HEK293 (cell line): ENCODE results near the gene S100A3.
A peak's percentile ranks its signal among the peaks of the same experiment; 100 is the strongest.

ENCODE experiments used
- CTCF ChIA-PET: fragments of 350-600 bp; formaldehyde crosslinking; extraction: SDS; loops from one replicate; lab custom pipeline; 2021; ENCODE audit warnings: antibody characterized with exemption; lab: Yijun Ruan, JAX
- POLR2A ChIA-PET: fragments of 300-600 bp; formaldehyde crosslinking; extraction: SDS; loops from one replicate; lab custom pipeline; 2020; ENCODE audit warnings: antibody characterized with exemption, inconsistent platforms; lab: Yijun Ruan, JAX
- H3K27ac ChIP-seq: fragments of 200-500 bp; sonication (Bioruptor generic); 2 replicates; pipeline ENCODE4 v1.5.1; 2014; ENCODE audit warnings: low read depth, low read length, control low read depth, inconsistent platforms; ENCODE audit errors: extremely low read depth
- H3K36me3 ChIP-seq, 2 experiments: fragments of 200-500 bp in 1 of 2; sonication (Bioruptor generic) in 1 of 2; 1 replicate in 1 of 2; 2 replicates in 1 of 2; pipeline ENCODE4 v1.5.1; 2014 to 2017; ENCODE audit warnings: inconsistent platforms in 2 of 2, low read length in 2 of 2; ENCODE audit not compliant: control insufficient read depth in 2 of 2, insufficient read depth in 1 of 2
- H3K4me1 ChIP-seq: fragments of 200-500 bp; sonication (Bioruptor generic); 2 replicates; pipeline ENCODE4 v1.5.1; 2014; ENCODE audit warnings: mild to moderate bottlenecking, low read length, inconsistent platforms; ENCODE audit not compliant: control insufficient read depth, insufficient read depth
- H3K4me3 ChIP-seq: 2 replicates; pipeline ENCODE4 v1.5.1; 2011; ENCODE audit warnings: low read depth, mild to moderate bottlenecking, control low read depth, low read length, moderate library complexity
- H3K9me3 ChIP-seq: fragments of 200-500 bp; sonication (Bioruptor generic); 2 replicates; pipeline ENCODE4 v1.5.1; 2014; ENCODE audit warnings: low read depth, low read length, inconsistent platforms; ENCODE audit not compliant: control insufficient read depth, insufficient read depth
- HOXD13 ChIP-seq: sonication (generic); formaldehyde crosslinking; IDR thresholded peaks from 2 replicates; pipeline ENCODE4 v1.8.0; 2022; ENCODE audit warnings: missing genetic modification reagents, borderline replicate concordance
- RBAK ChIP-seq: fragments of 450-650 bp; formaldehyde crosslinking; IDR thresholded peaks from 2 replicates; pipeline ENCODE4 v1.5.1; 2016; ENCODE audit warnings: missing biosample characterization, missing genetic modification characterization
- SETDB1 ChIP-seq: IDR thresholded peaks from one replicate; pipeline ENCODE4 v1.6.1; 2017; ENCODE audit warnings: mild to moderate bottlenecking, low read length, moderate library complexity, mixed read lengths; ENCODE audit not compliant: insufficient read length
- TRIM28 ChIP-seq: IDR thresholded peaks from 2 replicates; pipeline ENCODE4 v1.6.1; 2011; ENCODE audit warnings: low read length, control low read depth, borderline replicate concordance
- ZBTB11 ChIP-seq: fragments of 450-650 bp; formaldehyde crosslinking; conservative IDR thresholded peaks from 2 replicates; pipeline ENCODE4 v1.5.1; 2016; ENCODE audit warnings: low read depth, missing biosample characterization, missing genetic modification characterization
- ZNF121 ChIP-seq: fragments of 450-650 bp; formaldehyde crosslinking; IDR thresholded peaks from 2 replicates; pipeline ENCODE4 v1.5.1; 2016; ENCODE audit warnings: missing biosample characterization, missing genetic modification characterization
- ZNF266 ChIP-seq: fragments of 450-650 bp; formaldehyde crosslinking; IDR thresholded peaks from 2 replicates; pipeline ENCODE4 v1.5.1; 2016; ENCODE audit warnings: missing biosample characterization, missing genetic modification characterization, low read depth
- ZNF362 ChIP-seq: fragments of 450-650 bp; formaldehyde crosslinking; IDR thresholded peaks from 2 replicates; pipeline ENCODE4 v1.5.1; 2016; ENCODE audit warnings: missing biosample characterization, missing genetic modification characterization
- ZNF37A ChIP-seq: fragments of 450-650 bp; IDR thresholded peaks from 2 replicates; pipeline ENCODE4 v1.5.1; 2018; ENCODE audit warnings: missing biosample characterization, missing genetic modification characterization
- ZNF664 ChIP-seq: fragments of 450-650 bp; formaldehyde crosslinking; IDR thresholded peaks from 2 replicates; pipeline ENCODE4 v1.5.1; 2016; ENCODE audit warnings: missing biosample characterization, missing genetic modification characterization
- TF ChIP-seq, protein P1 (sequence below): fragments of 450-650 bp; formaldehyde crosslinking; IDR thresholded peaks from 2 replicates; pipeline ENCODE4 v1.5.1; 2017; ENCODE audit warnings: missing biosample characterization, missing genetic modification characterization
- TF ChIP-seq, protein P2 (sequence below): fragments of 450-650 bp; formaldehyde crosslinking; IDR thresholded peaks from 2 replicates; pipeline ENCODE4 v1.5.1; 2016; ENCODE audit warnings: missing biosample characterization, missing genetic modification characterization, borderline replicate concordance

Gene S100A3

GRCh38 chr1:153587314-153587713 lies 38.3 kb upstream of the S100A3 start:
- H3K4me3 ChIP-seq = no peak overlapping the region
- no peaks in the 10 kb centered on the region for H3K9me3 ChIP-seq
- no peaks in the 10 kb centered on the region for H3K4me1 ChIP-seq
- POLR2A ChIA-PET = interaction anchor here (1.1 kb wide), 1 partner anchor 9 kb away, joined by 3 read pairs; no protein-coding TSS in a partner anchor
- no peaks in the 10 kb centered on the region for H3K36me3 ChIP-seq
- CTCF ChIA-PET = interaction anchor here (1.0 to 1.4 kb wide), 2 partner anchors 40 to 43 kb away, joined by 3 to 6 read pairs; partner anchors contain the start of gene S100A13
- no peak overlapping the region for H3K27ac ChIP-seq
- TF ChIP-seq HOXD13 (CRISPR knock-in tag) (no peak), ZNF664 (tag by site-specific recombination) (no peak), ZNF121 (tag by site-specific recombination) (0 out of 2 replicates have a peak, but pooled peaks have one; percentile 35)
- TF ChIP-seq, protein P1, sequence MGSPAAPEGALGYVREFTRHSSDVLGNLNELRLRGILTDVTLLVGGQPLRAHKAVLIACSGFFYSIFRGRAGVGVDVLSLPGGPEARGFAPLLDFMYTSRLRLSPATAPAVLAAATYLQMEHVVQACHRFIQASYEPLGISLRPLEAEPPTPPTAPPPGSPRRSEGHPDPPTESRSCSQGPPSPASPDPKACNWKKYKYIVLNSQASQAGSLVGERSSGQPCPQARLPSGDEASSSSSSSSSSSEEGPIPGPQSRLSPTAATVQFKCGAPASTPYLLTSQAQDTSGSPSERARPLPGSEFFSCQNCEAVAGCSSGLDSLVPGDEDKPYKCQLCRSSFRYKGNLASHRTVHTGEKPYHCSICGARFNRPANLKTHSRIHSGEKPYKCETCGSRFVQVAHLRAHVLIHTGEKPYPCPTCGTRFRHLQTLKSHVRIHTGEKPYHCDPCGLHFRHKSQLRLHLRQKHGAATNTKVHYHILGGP (tag by site-specific recombination) = no peak

- POLR2A ChIA-PET = interaction anchor here (1.1 kb wide), 1 partner anchor 10 kb away, joined by 3 read pairs; no protein-coding TSS in a partner anchor
- TF ChIP-seq ZNF362 (tag by site-specific recombination) (no peak), ZBTB11 (tag by site-specific recombination) (no peak), ZNF266 (tag by site-specific recombination) (peak; percentile 61; the same call in 1 of the 2 replicates), SETDB1 (no peak), ZNF37A (tag by site-specific recombination) (no peak), RBAK (no peak), TRIM28 (no peak)
- TF ChIP-seq, protein P2, sequence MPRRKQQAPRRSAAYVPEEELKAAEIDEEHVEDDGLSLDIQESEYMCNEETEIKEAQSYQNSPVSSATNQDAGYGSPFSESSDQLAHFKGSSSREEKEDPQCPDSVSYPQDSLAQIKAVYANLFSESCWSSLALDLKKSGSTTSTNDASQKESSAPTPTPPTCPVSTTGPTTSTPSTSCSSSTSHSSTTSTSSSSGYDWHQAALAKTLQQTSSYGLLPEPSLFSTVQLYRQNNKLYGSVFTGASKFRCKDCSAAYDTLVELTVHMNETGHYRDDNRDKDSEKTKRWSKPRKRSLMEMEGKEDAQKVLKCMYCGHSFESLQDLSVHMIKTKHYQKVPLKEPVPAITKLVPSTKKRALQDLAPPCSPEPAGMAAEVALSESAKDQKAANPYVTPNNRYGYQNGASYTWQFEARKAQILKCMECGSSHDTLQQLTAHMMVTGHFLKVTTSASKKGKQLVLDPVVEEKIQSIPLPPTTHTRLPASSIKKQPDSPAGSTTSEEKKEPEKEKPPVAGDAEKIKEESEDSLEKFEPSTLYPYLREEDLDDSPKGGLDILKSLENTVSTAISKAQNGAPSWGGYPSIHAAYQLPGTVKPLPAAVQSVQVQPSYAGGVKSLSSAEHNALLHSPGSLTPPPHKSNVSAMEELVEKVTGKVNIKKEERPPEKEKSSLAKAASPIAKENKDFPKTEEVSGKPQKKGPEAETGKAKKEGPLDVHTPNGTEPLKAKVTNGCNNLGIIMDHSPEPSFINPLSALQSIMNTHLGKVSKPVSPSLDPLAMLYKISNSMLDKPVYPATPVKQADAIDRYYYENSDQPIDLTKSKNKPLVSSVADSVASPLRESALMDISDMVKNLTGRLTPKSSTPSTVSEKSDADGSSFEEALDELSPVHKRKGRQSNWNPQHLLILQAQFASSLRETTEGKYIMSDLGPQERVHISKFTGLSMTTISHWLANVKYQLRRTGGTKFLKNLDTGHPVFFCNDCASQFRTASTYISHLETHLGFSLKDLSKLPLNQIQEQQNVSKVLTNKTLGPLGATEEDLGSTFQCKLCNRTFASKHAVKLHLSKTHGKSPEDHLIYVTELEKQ (tag by site-specific recombination) = no peak
- no peaks in the 10 kb centered on the region for H3K36me3 ChIP-seq
- no peak overlapping the region for H3K27ac ChIP-seq
- no peak overlapping the region for H3K4me3 ChIP-seq
- no peaks in the 10 kb centered on the region for H3K4me1 ChIP-seq
- H3K9me3 ChIP-seq = no peaks in the 10 kb centered on the region
- CTCF ChIA-PET = interaction anchor here (0.9 to 1.4 kb wide), 3 partner anchors 9 to 76 kb away, joined by 4 to 6 read pairs (median 4); partner anchors contain the start of gene S100A13
Observed at GRCh38 chr1:153586347-153586746, 37.3 kb upstream of the S100A3 start.
